ENCODE data around the gene FAT4.
A peak's percentile ranks its signal among the peaks of the same experiment; 100 is the strongest.

FAT4 gene

GRCh38 chr4:125314676-125315575, at the start of gene FAT4:
Gene FAT4, plus strand, starts transcription at chr4:125314955. Its CDS starts 1,457 bp downstream, at chr4:125316412.
- DNase-seq (ENCODE audit: low read depth): peak; percentile 99

- no peak for DNase-seq (ENCODE audit: low read depth)
Observed at GRCh38 chr4:125265846-125266245, 48.9 kb upstream of the FAT4 start.

- DNase-seq (ENCODE audit: low read depth): peak; percentile 33
Observed at GRCh38 chr4:125266901-125267604, 47.7 kb upstream of the FAT4 start.

GRCh38 chr4:125267630-125268029, 47.1 kb upstream of the FAT4 start:
- no peak for DNase-seq (ENCODE audit: low read depth)

- peak; percentile 32 for DNase-seq (ENCODE audit: low read depth)
Observed at GRCh38 chr4:125268068-125268755, 46.5 kb upstream of the FAT4 start.

- no peak for DNase-seq (ENCODE audit: low read depth)
Observed at GRCh38 chr4:125276811-125277210, 37.9 kb upstream of the FAT4 start.

GRCh38 chr4:125277790-125278189, 37.0 kb upstream of the FAT4 start:
- DNase-seq (ENCODE audit: low read depth): no peak

- no peak for DNase-seq (ENCODE audit: low read depth)
Observed at GRCh38 chr4:125280892-125281403, 33.8 kb upstream of the FAT4 start.

- peak; percentile 40 for DNase-seq (ENCODE audit: low read depth)
Observed at GRCh38 chr4:125283707-125284279, 31.0 kb upstream of the FAT4 start.

GRCh38 chr4:125297116-125297515, 17.6 kb upstream of the FAT4 start:
- no peak for DNase-seq (ENCODE audit: low read depth)

GRCh38 chr4:125303058-125303457, 11.7 kb upstream of the FAT4 start:
- DNase-seq (ENCODE audit: low read depth): no peak

- no peak for DNase-seq (ENCODE audit: low read depth)
Observed at GRCh38 chr4:125303821-125304220, 10.9 kb upstream of the FAT4 start.

GRCh38 chr4:125306112-125306511, 8.6 kb upstream of the FAT4 start:
- no peak for DNase-seq (ENCODE audit: low read depth)

GRCh38 chr4:125306533-125306932, 8.2 kb upstream of the FAT4 start:
- no peak for DNase-seq (ENCODE audit: low read depth)

GRCh38 chr4:125311503-125311902, 3.3 kb upstream of the FAT4 start:
- DNase-seq (ENCODE audit: low read depth): no peak

- peak; percentile 90 for DNase-seq (ENCODE audit: low read depth)
Observed at GRCh38 chr4:125313497-125313896, 1.3 kb upstream of the FAT4 start.

GRCh38 chr4:125313989-125314667, 627 bp upstream of the FAT4 start:
- no peak for DNase-seq (ENCODE audit: low read depth)

- no peak for DNase-seq (ENCODE audit: low read depth)
Observed at GRCh38 chr4:125315576-125316400, 1.0 kb downstream of the FAT4 start.

GRCh38 chr4:125316401-125316790, 1.6 kb downstream of the FAT4 start:
- DNase-seq (ENCODE audit: low read depth): no peak

- DNase-seq (ENCODE audit: low read depth): no peak
Observed at GRCh38 chr4:125316791-125317524, 2.2 kb downstream of the FAT4 start.

Measured in fibroblast of the conjunctiva (primary cell).